Astrocyte of the cerebellum (primary cell): ENCODE data around the gene DPM2.

Experiments
- DNase-seq: peaks from one replicate; pipeline ENCODE4 v3.0.0-alpha.2; 2011; ENCODE audit warnings: low read depth
- H3K4me3 ChIP-seq: 2 replicates; pipeline ENCODE4 v1.5.1; 2011; ENCODE audit warnings: mild to moderate bottlenecking, low read depth, low read length, moderate library complexity
- in situ Hi-C: cut with HindIII; loops from 2 replicates; pipeline ENCODE4 v1.10.0; 2017; ENCODE audit warnings: low sequenced_read_pairs
- TF ChIP-seq, protein P1 (sequence below): IDR thresholded peaks from 2 replicates; pipeline ENCODE4 v1.5.1; 2012; ENCODE audit warnings: low read length, low read depth, moderate library complexity, mild to moderate bottlenecking; ENCODE audit errors: missing control alignments

Gene DPM2

DNA sequence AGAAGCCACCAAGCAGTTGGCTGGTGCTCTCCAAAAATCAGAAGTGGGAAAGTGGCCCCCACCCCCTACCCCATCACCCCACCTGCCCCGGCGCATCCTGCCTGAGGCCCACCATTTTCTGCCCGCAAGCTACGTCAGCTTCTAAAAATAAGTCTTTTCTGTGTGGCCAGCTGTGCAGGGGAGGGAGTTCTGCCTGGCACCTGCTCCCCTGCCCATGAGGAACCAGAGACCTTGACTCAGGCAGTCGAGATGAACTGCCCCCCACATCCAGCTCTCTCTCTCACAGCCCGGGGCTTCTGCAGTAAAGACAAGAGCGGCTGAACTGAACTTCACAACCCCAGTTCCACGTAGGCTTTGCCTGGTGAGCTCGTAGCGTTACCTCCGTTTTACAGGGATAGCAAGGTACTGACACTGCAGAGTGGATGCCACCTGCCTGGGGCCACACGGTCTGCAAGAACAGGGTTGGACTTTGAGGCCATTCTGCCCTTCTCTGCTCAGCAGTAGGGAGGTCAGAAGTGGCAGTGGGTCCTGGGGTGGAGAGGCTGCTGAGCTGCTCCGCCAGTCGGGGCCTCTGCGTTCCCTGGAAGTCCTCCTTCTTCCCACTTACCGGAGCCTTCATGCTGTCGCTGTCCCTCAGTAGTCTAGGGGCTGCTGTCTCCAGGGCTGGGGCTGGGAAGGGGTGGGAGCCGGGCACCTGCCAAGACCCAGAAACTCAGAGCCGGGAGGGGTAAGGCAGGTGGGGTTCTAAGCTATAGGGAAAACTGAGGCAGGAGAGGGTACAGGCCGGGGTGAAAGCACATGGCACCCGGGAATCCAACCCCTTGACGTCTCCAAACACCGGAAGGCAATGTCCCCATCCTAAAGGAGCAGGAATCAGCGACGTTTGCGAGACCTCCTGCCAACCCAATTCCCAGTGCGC is 21.6 kb downstream of the DPM2 start:
- no peak for DNase-seq
- peak overlapping the region; percentile 50 for H3K4me3 ChIP-seq
- TF ChIP-seq, protein P1, sequence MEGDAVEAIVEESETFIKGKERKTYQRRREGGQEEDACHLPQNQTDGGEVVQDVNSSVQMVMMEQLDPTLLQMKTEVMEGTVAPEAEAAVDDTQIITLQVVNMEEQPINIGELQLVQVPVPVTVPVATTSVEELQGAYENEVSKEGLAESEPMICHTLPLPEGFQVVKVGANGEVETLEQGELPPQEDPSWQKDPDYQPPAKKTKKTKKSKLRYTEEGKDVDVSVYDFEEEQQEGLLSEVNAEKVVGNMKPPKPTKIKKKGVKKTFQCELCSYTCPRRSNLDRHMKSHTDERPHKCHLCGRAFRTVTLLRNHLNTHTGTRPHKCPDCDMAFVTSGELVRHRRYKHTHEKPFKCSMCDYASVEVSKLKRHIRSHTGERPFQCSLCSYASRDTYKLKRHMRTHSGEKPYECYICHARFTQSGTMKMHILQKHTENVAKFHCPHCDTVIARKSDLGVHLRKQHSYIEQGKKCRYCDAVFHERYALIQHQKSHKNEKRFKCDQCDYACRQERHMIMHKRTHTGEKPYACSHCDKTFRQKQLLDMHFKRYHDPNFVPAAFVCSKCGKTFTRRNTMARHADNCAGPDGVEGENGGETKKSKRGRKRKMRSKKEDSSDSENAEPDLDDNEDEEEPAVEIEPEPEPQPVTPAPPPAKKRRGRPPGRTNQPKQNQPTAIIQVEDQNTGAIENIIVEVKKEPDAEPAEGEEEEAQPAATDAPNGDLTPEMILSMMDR = no peak
- in situ Hi-C loops = no loop called here

DNA sequence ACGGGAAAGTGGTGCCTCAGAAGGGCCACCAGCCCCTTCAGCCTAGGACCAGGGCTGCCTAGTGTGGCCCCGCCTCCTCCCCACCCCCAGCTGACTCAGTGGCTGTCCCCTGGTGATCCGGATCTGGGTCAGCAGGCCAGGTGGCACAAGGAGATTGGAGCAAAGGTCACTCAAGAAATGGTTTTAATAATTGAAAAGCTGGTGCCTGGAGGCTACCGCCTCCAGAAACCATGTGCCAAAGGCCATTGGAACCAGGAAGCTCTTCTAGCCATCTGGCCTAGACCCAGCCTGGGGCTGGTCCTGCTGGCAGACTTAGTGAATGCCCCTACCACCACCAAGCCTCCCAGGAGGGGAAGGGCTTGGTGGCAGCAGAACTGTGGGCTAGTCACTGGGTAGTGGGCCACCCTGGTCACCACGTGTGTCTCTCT is 22.3 kb downstream of the DPM2 start:
- no peak for DNase-seq
- in situ Hi-C loops = no loop called here
- TF ChIP-seq, protein P1 = no peak
- H3K4me3 ChIP-seq = no peak overlapping the region

DNA sequence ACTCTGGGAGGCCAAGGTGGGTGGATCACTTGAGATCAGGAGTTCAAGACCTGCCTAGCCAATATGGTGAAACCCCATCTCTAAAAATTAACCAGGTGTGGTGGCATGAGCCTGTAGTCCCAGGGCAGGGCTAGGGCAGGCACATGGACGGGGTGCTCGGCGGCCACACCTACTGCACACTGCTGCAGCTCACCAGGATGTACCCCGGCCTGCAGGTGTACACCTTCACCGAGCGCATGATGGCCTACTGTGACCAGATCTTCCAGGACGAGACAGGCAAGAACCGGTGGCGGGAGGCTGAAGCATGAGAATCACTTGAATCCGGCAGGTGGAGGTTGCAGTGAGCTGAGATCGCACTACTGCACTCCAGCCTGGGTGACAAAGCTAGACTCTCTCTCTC is 24.0 kb downstream of the DPM2 start:
- TF ChIP-seq, protein P1 = no peak
- in situ Hi-C loops = no loop called here
- DNase-seq = no peak
- H3K4me3 ChIP-seq = no peak overlapping the region

DNA sequence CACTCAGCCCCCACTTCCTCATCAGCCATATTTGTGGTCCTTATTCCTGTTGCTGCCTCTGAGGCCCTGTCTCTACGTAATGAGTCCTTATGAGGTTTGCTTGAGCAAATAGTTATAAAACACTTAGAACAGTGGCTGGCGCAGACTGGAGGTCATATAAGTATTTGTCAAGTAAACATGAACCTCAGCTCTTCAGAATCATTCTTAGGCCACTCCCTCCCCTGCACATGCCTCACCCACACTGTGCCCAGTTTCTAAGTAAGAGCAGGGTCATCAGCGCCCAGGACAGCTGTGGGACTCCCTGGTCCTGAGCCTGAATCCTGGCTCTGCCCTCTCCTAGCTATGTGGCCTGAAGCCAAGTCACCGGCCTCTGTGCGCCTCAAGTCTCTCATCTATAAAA is 24.8 kb downstream of the DPM2 start:
- no peak for DNase-seq
- TF ChIP-seq, protein P1 = no peak
- in situ Hi-C loops = no loop called here
- no peak overlapping the region for H3K4me3 ChIP-seq

DNA sequence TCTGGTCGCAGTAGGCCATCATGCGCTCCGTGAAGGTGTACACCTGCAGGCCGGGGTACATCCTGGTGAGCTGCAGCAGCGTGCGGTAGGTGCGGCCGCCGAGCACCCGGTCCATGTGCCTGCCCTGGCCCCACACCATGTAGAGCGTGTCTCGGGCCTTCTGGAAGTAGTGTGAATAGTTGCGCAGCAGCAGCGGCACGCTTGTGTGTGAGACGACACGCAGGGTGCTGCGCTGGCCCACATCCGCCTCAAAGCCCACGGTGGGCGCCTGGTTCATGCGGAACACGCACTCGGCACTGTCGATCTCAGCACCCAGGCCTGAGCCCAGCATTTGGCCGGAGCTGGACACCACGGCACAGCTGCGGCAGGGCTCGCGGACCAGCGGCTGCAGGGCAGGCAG is 25.4 kb downstream of the DPM2 start:
- in situ Hi-C loops = no loop called here
- DNase-seq = no peak
- no peak overlapping the region for H3K4me3 ChIP-seq

DNA sequence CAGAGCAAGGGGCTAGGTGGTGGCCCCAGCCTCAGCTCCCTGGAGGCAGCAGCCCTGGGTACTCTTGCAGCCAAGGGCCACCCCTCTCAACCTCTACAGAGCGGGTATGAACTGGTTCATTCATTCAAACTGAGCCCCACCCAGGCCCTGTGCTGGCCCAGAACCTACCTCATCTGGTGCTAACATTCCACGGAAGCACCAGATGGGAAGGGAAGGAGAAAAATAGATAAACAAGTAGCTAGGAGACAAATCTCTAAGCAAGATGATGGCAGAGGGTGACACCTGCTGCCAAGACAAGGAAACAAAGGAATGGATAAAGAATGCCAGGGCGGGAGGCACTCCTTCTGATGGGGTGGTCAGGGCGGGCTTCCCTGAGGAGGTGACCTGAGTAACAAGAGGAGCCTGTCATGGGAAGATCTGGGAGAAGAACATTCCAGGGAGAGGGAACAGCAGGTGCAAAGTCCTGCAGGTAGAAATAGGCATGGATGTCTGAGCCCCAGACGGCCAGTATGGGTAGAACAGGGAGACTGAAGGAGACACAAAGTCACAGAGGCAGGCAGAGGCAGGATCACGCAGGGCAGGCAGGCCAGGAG is 26.9 kb downstream of the DPM2 start:
- TF ChIP-seq, protein P1 = no peak
- no peak overlapping the region for H3K4me3 ChIP-seq
- no peak for DNase-seq
- in situ Hi-C loops = no loop called here

More for the DNA sequence above, 25.4 kb downstream of the DPM2 start:
- TF ChIP-seq, protein P1 = no peak
